ENCODE data around the gene GNAO1. TPM values are rescaled to one million over a fixed set of nuclear protein-coding genes. Genes with fewer than 3 reads are reported as not detected.

GNAO1 gene
- total and polyA plus RNA-seq, 9 of the 15 experiments (the other 6 are each of a cell fraction or from before 2014, with no cell fraction given): 0.07 to 0.42 (median 0.08) TPM; not detected in 5

GRCh38 chr16:56191156-56191815, at the start of gene GNAO1 (continued):
- TF ChIP-seq FOXM1 (IDR thresholded peaks at IDR 0.05; ENCODE audit: low read depth) (no peak), FOXM1 (CRISPR knock-in tag; IDR thresholded peaks at IDR 0.05; ENCODE audit: low read depth) (no peak), ZNF184 (CRISPR knock-in tag; IDR thresholded peaks at IDR 0.05) (no peak), HNRNPL (IDR thresholded peaks at IDR 0.05; ENCODE audit: low read depth, low read length) (no peak), RBM14 (IDR thresholded peaks at IDR 0.05; ENCODE audit: borderline replicate concordance, insufficient read depth, low read depth, low read length) (no peak), POLR2A (conservative IDR thresholded peaks at IDR 0.05) (no peak), TRIM25 (IDR thresholded peaks at IDR 0.05; ENCODE audit: borderline replicate concordance) (no peak), RERE (CRISPR knock-in tag; IDR thresholded peaks at IDR 0.05; ENCODE audit: borderline replicate concordance) (no peak), ZNF431 (CRISPR knock-in tag; IDR thresholded peaks at IDR 0.05) (no peak), ZNF143 (CRISPR knock-in tag; IDR thresholded peaks at IDR 0.05) (no peak), CHD4 (IDR thresholded peaks at IDR 0.05; ENCODE audit: insufficient read depth, insufficient replicate concordance, low read depth, low read length, poor library complexity, severe bottlenecking) (no peak), SRSF9 (IDR thresholded peaks at IDR 0.05; ENCODE audit: borderline replicate concordance, low read depth, low read length) (no peak), LARP7 (IDR thresholded peaks at IDR 0.05) (no peak), KDM1A (IDR thresholded peaks at IDR 0.05) (no peak), SAFB2 (IDR thresholded peaks at IDR 0.05; ENCODE audit: borderline replicate concordance, low read depth, low read length, severe bottlenecking) (no peak), FOXK1 (CRISPR knock-in tag; IDR thresholded peaks at IDR 0.05; ENCODE audit: borderline replicate concordance) (no peak), TRIM28 (IDR thresholded peaks at IDR 0.05) (no peak), E2F6 (IDR thresholded peaks at IDR 0.05; ENCODE audit: borderline replicate concordance in 1 of 2, extremely low read depth in 1 of 2, insufficient read depth in 1 of 2, insufficient read length in 1 of 2, low read depth in 1 of 2, low read length in 1 of 2, poor library complexity in 1 of 2, severe bottlenecking in 1 of 2) (peak in 1 of 2 experiments; percentile 41), ZNF212 (CRISPR knock-in tag; IDR thresholded peaks at IDR 0.05) (no peak)
